HepG2 (cell line): ENCODE data around the gene PPP2R2D. TPM values are rescaled to one million over a fixed set of nuclear protein-coding genes. Genes with fewer than 3 reads are reported as not detected.

Source experiments
- ATAC-seq: fragments of 200-7000 bp; cut with Tn5 transposase; 3 replicates; pipeline ENCODE4 v1.9.1; 2020; ENCODE audit warnings: mild to moderate bottlenecking, moderate library complexity
- BruUV-seq: library from RNA; stranded (reverse); fragments of 400-500 nt; replicated peaks from 2 replicates; lab custom pipeline; 2021; lab: Mats Ljungman, UMichigan
- CTCF ChIA-PET: fragments of 300-600 bp; formaldehyde crosslinking; extraction: SDS; loops from one replicate; lab custom pipeline; 2021; ENCODE audit warnings: low total read pairs, inconsistent platforms, low intra/inter-chr PET ratio; lab: Yijun Ruan, JAX
- POLR2A ChIA-PET: fragments of 350-600 bp; sonication (Branson Sonifier 250); formaldehyde crosslinking; loops from one replicate; lab custom pipeline; 2020; ENCODE audit warnings: antibody characterized with exemption, inconsistent platforms; lab: Yijun Ruan, JAX
- DNase-seq: peaks from one replicate; pipeline ENCODE4 v3.0.0-alpha.2; 2015; ENCODE audit warnings: low spot score
- FAIRE-seq: peaks from 3 replicates; lab custom pipeline; 2011; peaks lifted over from hg19 to GRCh38; lab: Jason Lieb, UNC
- H2AFZ ChIP-seq: one replicate; pipeline ENCODE4 v1.6.1; 2011; ENCODE audit warnings: low read length, inconsistent platforms
- H3K27ac ChIP-seq: fragments of 300-600 bp; 3 replicates; pipeline ENCODE4 v1.8.0; 2011; ENCODE audit warnings: mixed run types, mild to moderate bottlenecking, mixed read lengths, low read length, inconsistent platforms; ENCODE audit not compliant: insufficient read depth; ENCODE audit errors: extremely low read length
- H3K27me3 ChIP-seq, 2 experiments: fragments of 200-600 bp in 1 of 2; 2 replicates in 1 of 2; 3 replicates in 1 of 2; pipeline versions ENCODE4 v1.6.0 to v1.8.0; 2011; ENCODE audit warnings: low read length in 2 of 2, mild to moderate bottlenecking in 2 of 2, moderate library complexity in 2 of 2, inconsistent platforms in 1 of 2; ENCODE audit not compliant: insufficient read depth in 2 of 2, control insufficient read depth in 1 of 2
- H3K36me3 ChIP-seq, 2 experiments: fragments of 200-600 bp in 1 of 2; replicated peaks in 1 of 2; 2 replicates in 1 of 2; 3 replicates in 1 of 2; pipeline versions ENCODE4 v1.5.1 to v1.8.0; 2011; ENCODE audit warnings: low read length in 2 of 2, inconsistent platforms in 1 of 2; ENCODE audit not compliant: insufficient read depth in 2 of 2, control insufficient read depth in 1 of 2
- H3K4me1 ChIP-seq: 2 replicates; pipeline ENCODE4 v1.5.1; 2012; ENCODE audit warnings: low read length, inconsistent platforms; ENCODE audit not compliant: insufficient read depth
- H3K4me2 ChIP-seq: 2 replicates; pipeline ENCODE4 v1.6.0; 2011; ENCODE audit warnings: low read depth, low read length, inconsistent platforms
- H3K4me3 ChIP-seq, 3 experiments: fragments of 200-600 bp in 1 of 3; sonication (generic), shearing (Covaris generic) in 1 of 3; replicated peaks in 1 of 3; 2 replicates each; pipeline ENCODE4 v1.5.1; 2011 to 2016; ENCODE audit warnings: low read length in 3 of 3, inconsistent platforms in 2 of 3, low read depth in 2 of 3, mild to moderate bottlenecking in 2 of 3, control low read depth in 1 of 3, mixed read lengths in 1 of 3; ENCODE audit not compliant: insufficient read depth in 1 of 3
- H3K79me2 ChIP-seq: one replicate; pipeline ENCODE4 v1.6.1; 2011; ENCODE audit warnings: low read length, inconsistent platforms; ENCODE audit not compliant: insufficient read depth
- H3K9ac ChIP-seq: 2 replicates; pipeline ENCODE4 v1.6.0; 2011; ENCODE audit warnings: mild to moderate bottlenecking, low read depth, low read length, inconsistent platforms; ENCODE audit not compliant: insufficient read depth
- H3K9me3 ChIP-seq: 2 replicates; pipeline ENCODE4 v1.5.1; 2012; ENCODE audit warnings: mild to moderate bottlenecking, low read length
- H4K20me1 ChIP-seq: 2 replicates; pipeline ENCODE4 v1.6.0; 2011; ENCODE audit warnings: inconsistent platforms, mild to moderate bottlenecking, low read length, moderate library complexity; ENCODE audit not compliant: insufficient read depth
- ATF3 ChIP-seq: sonication (generic); formaldehyde crosslinking; IDR thresholded peaks from 2 replicates; pipeline ENCODE4 v1.4.0; 2020; ENCODE audit warnings: missing genetic modification reagents
- HDAC6 ChIP-seq: fragments of 200-600 bp; sonication (generic); IDR thresholded peaks from 2 replicates; pipeline ENCODE4 v1.7.0; 2017; ENCODE audit warnings: mild to moderate bottlenecking, antibody characterized with exemption, low read length, low read depth
- HOXA7 ChIP-seq: sonication (generic); formaldehyde crosslinking; IDR thresholded peaks from 2 replicates; pipeline ENCODE4 v1.8.1; 2022; ENCODE audit warnings: mild to moderate bottlenecking, missing genetic modification reagents, moderate library complexity
- KDM4B ChIP-seq: sonication (generic); formaldehyde crosslinking; IDR thresholded peaks from 2 replicates; pipeline ENCODE4 v1.4.0; 2020; ENCODE audit warnings: missing genetic modification reagents
- MAFK ChIP-seq, 2 experiments: IDR thresholded peaks in 1 of 2; conservative IDR thresholded peaks in 1 of 2; 2 replicates each; pipeline ENCODE4 v1.6.1; 2011; ENCODE audit warnings: improper control_type of control experiment in 2 of 2, low read length in 2 of 2
- MIER2 ChIP-seq: IDR thresholded peaks from 2 replicates; pipeline ENCODE4 v1.6.1; 2016; ENCODE audit warnings: missing biosample characterization, missing genetic modification reagents
- NR2F6 ChIP-seq, 2 experiments: IDR thresholded peaks; 2 replicates each; pipeline ENCODE4 v1.6.1; 2016; ENCODE audit warnings: antibody characterized with exemption in 1 of 2, mild to moderate bottlenecking in 1 of 2
- RFX5 ChIP-seq: IDR thresholded peaks from 2 replicates; pipeline ENCODE4 v1.6.1; 2011; ENCODE audit warnings: low read depth, low read length, improper control_type of control experiment
- TFDP2 ChIP-seq: sonication (generic); formaldehyde crosslinking; IDR thresholded peaks from 2 replicates; pipeline ENCODE4 v1.4.0; 2020; ENCODE audit warnings: missing genetic modification reagents
- ZNF101 ChIP-seq: sonication (generic); formaldehyde crosslinking; IDR thresholded peaks from 2 replicates; pipeline ENCODE4 v1.4.0; 2020; ENCODE audit warnings: mild to moderate bottlenecking, low read depth, missing genetic modification reagents, borderline replicate concordance
- ZNF333 ChIP-seq: sonication (generic); formaldehyde crosslinking; IDR thresholded peaks from 2 replicates; pipeline ENCODE4 v1.4.0; 2020; ENCODE audit warnings: mild to moderate bottlenecking, missing genetic modification reagents, borderline replicate concordance
- ZNF335 ChIP-seq: sonication (generic); formaldehyde crosslinking; IDR thresholded peaks from 2 replicates; pipeline ENCODE4 v1.4.0; 2020; ENCODE audit warnings: missing genetic modification reagents
- ZNF432 ChIP-seq: sonication (generic); formaldehyde crosslinking; IDR thresholded peaks from 2 replicates; pipeline ENCODE4 v1.5.0; 2020; ENCODE audit warnings: missing genetic modification reagents, mild to moderate bottlenecking, borderline replicate concordance
- ZNF574 ChIP-seq: sonication (generic); formaldehyde crosslinking; IDR thresholded peaks from 2 replicates; pipeline ENCODE4 v1.4.0; 2020; ENCODE audit warnings: missing genetic modification reagents
- WGBS: methylation state at CpG from one replicate; pipeline ENCODE4 v1.1.6; 2017; ENCODE audit warnings: low lambda C conversion rate; 5-methylcytosine and 5-hydroxymethylcytosine counted together
- in situ Hi-C: cut with HindIII; loops from 2 replicates; pipeline ENCODE4 v1.10.0; 2017; ENCODE audit warnings: low pct_unique_long_range_greater_than_20kb; ENCODE audit not compliant: extremely low pct_ligation_motif_present
- intact Hi-C: fragments of 100-400 bp; cut with micrococcal nuclease; formaldehyde crosslinking; loops from one replicate; pipeline ENCODE4 v1.10.0; 2022; ENCODE audit not compliant: unreplicated experiment
- polyA plus RNA-seq, 8 experiments: library from polyadenylated mRNA; depleted of rRNA in 3 of 8; stranded (reverse) in 7 of 8; unstranded in 1 of 8; fragments of >200 nt; fragmentation: Illumina TruSeq in 4 of 8; extraction: Trizol in 4 of 8; gene quantifications; 2 replicates each; pipeline versions ENCODE4 v1.2.1 to v1.2.3, GENCODE V29; 2011 to 2016; ENCODE audit warnings: low read depth in 4 of 8, missing spikeins in 1 of 8, mixed read lengths in 1 of 8; ENCODE audit not compliant: insufficient read depth in 1 of 8
- total RNA-seq, 5 experiments: library from RNA; depleted of rRNA; stranded (reverse); fragments of >200 nt; fragmentation: Illumina TruSeq; extraction: Trizol; gene quantifications; 2 replicates each; pipeline ENCODE4 v1.2.3, GENCODE V29; 2016; ENCODE audit warnings: low read depth in 1 of 5

PPP2R2D gene
- total and polyA plus RNA-seq, 2 of the 13 experiments (the other 11 are each of a cell fraction or from before 2014, with no cell fraction given), result 32.7 to 33.2 TPM

DNA sequence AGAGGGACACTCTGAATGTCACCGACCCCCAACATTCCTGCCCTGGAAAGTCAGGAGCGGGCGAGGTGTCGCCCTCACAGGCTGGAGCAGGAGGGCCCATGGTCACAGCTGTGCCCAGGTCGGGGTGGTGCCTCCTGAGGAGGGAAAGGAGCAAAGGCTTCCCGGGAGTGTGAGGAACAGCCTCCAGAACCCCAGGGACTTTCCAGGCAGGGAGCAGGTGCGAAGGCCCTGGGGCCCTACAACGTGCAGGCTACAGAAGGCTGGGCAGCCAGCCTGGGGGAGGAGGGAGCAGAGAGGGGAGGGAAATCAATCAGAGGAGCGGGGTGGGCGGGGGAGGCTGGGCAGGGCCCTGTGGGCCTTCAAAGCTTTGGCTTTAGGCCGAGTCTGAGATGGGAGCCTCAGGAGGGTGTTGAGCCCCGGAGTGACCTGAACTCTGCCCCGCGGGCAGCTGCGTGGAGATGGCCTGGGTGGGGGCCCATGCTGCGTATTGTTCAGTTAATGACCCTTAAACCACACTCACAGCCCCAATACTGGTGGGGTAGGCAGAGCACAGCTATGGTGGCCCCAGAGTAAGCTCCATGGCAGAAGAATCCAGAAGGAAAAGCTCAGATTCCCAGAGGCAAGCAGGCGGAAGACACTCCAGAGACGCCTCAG lies 44.2 kb upstream of the PPP2R2D start (continued):
- TF ChIP-seq ZNF101 (no peak), ZNF432 (CRISPR knock-in tag) (no peak), HDAC6 (no peak), ZNF574 (no peak)
- TF ChIP-seq, all 625 proteins: peak for 0

GRCh38 chr10:131857156-131858117 lies 43.4 kb upstream of the PPP2R2D start:
- BruUV-seq, result no TSS peak
- FAIRE-seq (no peak), ATAC-seq (peak; percentile 34; the same call in 2 of the 3 replicates), DNase-seq (no peak)
- Histone ChIP-seq H3K79me2 (no peaks in the 10 kb centered on the region), H3K36me3 (no peaks in the 10 kb centered on the region), H3K27me3 (peaks cover 0 to 62% of the 10 kb centered on the region in 2 experiments; a peak in 4 of 5 replicates), H3K9ac (no peak overlapping the region), H3K4me3 (no peak overlapping the region), H3K27ac (no peak overlapping the region), H3K9me3 (no peaks in the 10 kb centered on the region), H2AFZ (no peak overlapping the region), H3K4me1 (no peaks in the 10 kb centered on the region), H4K20me1 (no peaks in the 10 kb centered on the region)
- intact Hi-C loops (no loop called here), in situ Hi-C loops (no loop called here)
- ChIA-PET POLR2A (no interaction called here), CTCF (no interaction called here)
- 16% methylated on average over 15 of the region's 33 CpGs for WGBS
- TF ChIP-seq NR2F6 (IDR thresholded peaks at IDR 0.05), result no peak
- no peak for TF ChIP-seq NR2F6 (CRISPR knock-in tag; IDR thresholded peaks at IDR 0.05)
- no peak for TF ChIP-seq ATF3 (CRISPR knock-in tag)
- no peak for TF ChIP-seq ZNF335 (CRISPR knock-in tag)
- no peak for TF ChIP-seq KDM4B (CRISPR knock-in tag)
- TF ChIP-seq HOXA7, result no peak
- TF ChIP-seq ZNF333 (CRISPR knock-in tag), result no peak
- no peak for TF ChIP-seq MIER2
- TF ChIP-seq TFDP2, result no peak
- TF ChIP-seq RFX5, result no peak
- no peak for TF ChIP-seq MAFK (conservative IDR thresholded peaks at IDR 0.05 in 1 of 2, IDR thresholded peaks at IDR 0.05 in 1 of 2; ENCODE audit: low read length in 2 of 2)
- TF ChIP-seq, all 625 proteins: peak for 0
- no peak overlapping the region for H3K4me2 ChIP-seq
